Measurements from ENCODE around the gene TLE6.
A peak's percentile ranks its signal among the peaks of the same experiment; 100 is the strongest.
"Not testable (repeated sequence)": the region's sequence is repeated elsewhere in the genome, so short reads cannot be mapped to it uniquely, and the experiment has no call there.

The TLE6 gene

DNA sequence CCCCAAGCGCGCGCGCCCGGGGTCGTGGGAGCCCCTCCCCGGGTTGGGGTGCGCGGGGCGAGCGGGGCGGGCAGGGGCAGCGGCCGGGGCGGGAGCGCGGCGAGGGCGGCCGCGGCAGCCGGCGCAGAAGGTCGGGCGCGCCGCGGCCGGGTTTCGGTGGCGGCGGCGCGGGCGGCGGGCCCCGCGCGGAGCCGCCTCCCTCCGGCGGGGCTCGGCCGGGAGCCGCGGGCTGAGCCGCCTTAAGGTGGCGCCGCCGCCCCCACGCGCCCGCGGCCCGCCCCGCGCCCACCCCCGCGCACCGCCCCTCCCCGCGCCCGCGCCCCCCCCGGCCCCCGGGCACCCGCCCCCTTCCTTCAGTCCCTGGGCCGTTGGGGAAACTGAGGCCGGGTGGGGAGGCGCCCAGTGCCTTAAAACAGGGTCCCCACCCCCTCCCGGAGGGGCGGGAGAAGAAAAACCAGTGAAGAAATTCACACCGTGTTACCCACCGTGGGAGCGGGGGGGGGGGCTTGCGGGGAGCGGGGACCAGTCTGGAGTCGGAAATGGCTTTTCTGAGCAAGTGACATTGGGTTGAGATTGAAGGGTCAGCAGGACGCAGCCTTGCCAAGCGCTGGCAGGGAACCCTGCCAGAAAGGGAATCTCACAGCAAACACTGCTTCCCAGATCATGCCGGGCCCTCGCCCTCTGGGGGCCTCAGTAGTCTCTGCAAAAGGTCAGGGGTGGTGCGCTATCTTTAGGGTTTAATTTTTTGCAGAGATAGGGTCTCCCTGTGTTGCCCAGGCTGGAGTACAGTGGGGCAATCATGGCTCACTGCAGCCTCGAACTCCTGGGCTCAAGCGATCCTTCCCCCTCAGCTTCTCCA is 51.9 kb downstream of the TLE6 start, which contains the start of gene TLE2:
Gene TLE2 (minus strand): TSS at position 216 of the 859 bp plus-strand sequence. CDS start 376 bp downstream, outside the sequence.
- DNase-seq, result no peak

DNA sequence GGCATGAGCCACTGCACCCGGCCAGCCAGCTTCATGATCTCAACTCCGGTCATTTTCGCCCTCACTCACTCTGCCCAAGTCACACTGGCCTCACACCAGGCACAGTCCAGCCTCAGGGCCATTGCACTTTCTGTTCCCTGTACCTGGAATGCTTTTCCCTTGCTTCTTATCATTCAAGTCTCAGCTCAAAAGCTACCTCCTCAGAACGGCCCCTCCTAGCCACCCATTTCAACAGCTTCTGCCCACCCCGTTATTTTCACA is 54.2 kb downstream of the TLE6 start:
- no peak for DNase-seq

DNA sequence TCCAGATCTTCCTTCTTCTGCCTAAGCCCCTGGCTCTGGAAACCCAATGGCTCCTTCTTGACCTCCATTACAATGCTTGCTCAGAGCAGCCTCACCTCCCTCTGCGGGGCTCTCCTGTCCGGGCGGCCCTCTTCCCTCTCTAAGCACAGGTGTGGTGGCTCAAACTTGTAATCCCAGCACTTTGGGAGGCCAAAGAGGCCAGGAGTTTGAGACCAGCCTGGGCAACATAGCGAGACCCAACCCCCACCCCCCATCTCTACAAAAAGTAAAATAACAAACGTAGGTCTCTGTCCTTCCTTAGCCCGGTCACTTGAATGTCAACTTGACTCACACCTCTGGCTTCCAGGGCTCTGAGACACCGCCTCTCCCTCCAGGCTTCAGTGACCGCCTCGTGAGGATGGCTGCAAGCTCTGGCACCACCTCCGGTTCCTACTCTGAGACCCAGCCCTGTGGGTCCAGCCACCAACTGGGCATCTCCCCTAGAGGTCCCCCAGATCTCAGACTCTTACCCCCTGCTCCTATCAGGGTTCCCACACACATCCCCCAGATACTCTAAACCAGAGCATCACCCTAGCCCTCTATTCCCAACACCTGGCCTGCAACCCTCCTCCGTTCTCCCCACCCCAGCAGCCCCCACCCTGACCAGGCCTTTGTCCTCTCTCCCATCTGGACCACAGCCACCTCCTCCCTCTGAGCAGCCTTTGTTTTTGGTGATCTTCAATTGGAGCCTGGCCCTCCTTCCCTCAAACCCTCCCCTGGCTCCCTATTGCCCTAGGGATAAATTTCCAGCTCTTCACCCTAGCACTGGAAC is 56.4 kb downstream of the TLE6 start:
- no peak for DNase-seq

DNA sequence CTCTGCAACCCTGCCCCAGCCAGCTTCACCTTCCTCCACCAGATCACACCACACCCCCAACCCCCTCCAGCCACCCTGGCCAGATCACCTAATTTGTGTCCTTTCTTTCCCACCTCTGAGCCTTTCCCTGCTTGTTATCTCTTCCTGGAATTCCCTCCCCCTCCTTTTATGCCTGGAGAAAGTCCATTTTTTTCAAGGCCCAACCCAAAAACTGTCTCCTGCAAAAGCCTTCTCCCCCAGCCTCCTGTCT is 57.0 kb downstream of the TLE6 start:
- DNase-seq, result no peak

- DNase-seq, result peak; percentile 45
Measured at GRCh38 chr19:3034656-3035541, 57.5 kb downstream of the TLE6 start.

- DNase-seq, result peak; percentile 97
Measured at GRCh38 chr19:3035542-3036118, 58.3 kb downstream of the TLE6 start.

GRCh38 chr19:3036119-3036976 is 59.0 kb downstream of the TLE6 start:
- peak; percentile 83 for DNase-seq

DNA sequence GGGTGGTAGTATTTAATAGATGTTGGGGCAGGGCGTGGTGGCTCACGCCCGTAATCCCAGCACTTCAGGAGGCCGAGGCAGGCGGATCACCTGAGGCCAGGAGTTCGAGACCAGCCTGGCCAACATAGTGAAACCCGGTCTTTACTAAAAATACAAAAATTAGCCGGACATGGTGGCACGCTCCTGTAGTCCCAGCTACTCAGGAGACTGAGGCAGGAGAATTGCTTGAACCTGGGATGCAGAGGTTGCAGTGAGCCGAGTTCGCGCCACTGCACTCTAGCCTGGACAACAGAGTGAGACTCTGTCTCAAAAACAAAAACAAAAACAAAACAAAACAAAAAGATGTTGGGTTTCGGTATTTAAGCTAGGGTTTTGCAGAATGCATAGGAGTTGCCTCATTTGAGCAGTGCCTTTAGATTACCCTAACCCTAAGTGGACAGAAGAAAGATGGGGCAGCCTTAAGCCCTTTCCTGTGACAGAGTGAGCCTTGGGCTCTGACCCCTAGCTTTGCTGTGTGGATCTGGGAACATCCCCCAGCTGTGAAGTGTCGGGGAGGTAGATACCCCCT is 59.7 kb downstream of the TLE6 start:
- DNase-seq, result not testable (repeated sequence)

- no peak for DNase-seq
Measured at GRCh38 chr19:3038214-3038613, 60.9 kb downstream of the TLE6 start.

- DNase-seq, result no peak
Measured at GRCh38 chr19:3039125-3039524, 61.8 kb downstream of the TLE6 start.

GRCh38 chr19:3039641-3040077 is 62.3 kb downstream of the TLE6 start:
- no peak for DNase-seq

DNA sequence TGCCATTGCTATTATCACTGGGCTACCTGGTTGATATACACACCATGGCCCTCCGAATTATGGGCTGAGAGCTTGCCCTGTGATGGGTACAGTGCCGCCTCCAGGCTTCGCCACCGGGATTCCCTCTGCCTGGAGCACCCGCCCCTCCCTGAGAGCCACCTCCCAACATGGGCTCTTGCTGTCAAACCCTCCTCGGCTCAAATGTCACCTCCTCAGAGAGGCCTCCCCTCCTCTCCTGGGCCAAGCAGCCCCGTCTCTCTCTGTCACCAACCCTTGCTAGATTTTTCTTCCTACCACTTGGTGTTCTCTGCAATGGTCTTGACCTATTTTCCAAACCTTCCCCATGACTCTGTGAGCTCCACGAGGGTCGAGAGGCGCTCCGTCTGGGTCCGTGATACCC is 64.0 kb downstream of the TLE6 start:
- no peak for DNase-seq

DNA sequence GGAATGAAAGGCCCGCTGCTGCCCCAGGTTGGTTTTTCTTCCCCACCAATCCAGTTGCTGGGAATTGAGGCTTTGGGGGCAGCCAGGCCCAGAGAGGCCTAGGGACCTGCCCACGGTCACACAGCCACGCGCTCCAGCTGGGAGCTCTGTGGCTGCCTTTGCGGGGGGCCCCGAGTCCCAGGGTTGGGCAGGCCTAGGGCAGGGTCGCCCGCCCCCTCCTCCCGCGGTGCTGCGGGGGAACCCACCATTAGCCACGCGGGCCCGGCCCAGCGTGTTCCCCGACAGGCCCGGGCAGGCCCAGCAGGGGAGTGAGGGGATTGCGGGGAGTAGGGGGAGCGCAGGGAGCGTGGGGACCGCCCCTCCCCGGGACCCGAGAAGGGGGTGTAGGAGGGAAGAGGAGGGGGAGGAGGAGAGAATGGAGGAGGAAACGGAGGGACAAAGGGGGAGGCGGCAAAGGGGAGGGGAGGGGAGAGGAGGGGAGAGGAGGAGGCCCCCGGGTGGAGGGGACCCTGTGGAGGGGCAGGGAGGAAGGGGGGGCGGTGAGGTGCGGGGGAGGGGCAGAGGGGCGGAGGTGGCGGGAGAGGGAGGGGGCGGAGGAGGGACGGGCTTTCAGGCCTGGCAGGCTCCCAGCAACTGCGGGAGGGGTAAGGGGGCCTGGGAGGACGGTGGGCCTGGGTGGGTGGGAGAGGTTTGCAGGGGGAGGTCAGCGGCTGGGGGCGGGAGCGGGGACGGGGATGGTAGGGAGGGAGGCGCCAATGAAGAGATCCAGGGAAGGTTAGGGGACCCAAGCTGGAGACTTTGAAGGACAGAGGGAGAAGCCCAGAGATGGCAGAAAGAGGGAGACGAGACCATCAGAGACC is 64.6 kb downstream of the TLE6 start:
- no peak for DNase-seq

- DNase-seq, result no peak
Measured at GRCh38 chr19:3042621-3043267, 65.4 kb downstream of the TLE6 start.
